Peyer's patch (tissue), 4 donors: ENCODE data around the gene HTT.

ENCODE experiments used
- CTCF ChIP-seq, 6 experiments: fragments of 450-650 bp in 4 of 6; fragments of 200-600 bp in 2 of 6; sonication (generic) in 1 of 6; IDR thresholded peaks; one replicate each; pipeline ENCODE4 v1.5.1; 2017 to 2019; ENCODE audit warnings: antibody characterized with exemption in 6 of 6, mild to moderate bottlenecking in 3 of 6, moderate library complexity in 1 of 6
- POLR2A ChIP-seq, 2 donors: fragments of 450-650 bp; IDR thresholded peaks; one replicate each; pipeline ENCODE4 v1.5.1; 2017; ENCODE audit warnings: antibody characterized with exemption in 2 of 2, mild to moderate bottlenecking in 2 of 2, moderate library complexity in 2 of 2

GRCh38 chr4:3221996-3222395 is 147.5 kb downstream of the HTT start:
- TF ChIP-seq CTCF (IDR thresholded peaks at IDR 0.05) (no peak), POLR2A (IDR thresholded peaks at IDR 0.05) (no peak)
